Testis (tissue), 2 donors: ENCODE results near the gene REV1.
"Not testable (repeated sequence)": the region's sequence is repeated elsewhere in the genome, so short reads cannot be mapped to it uniquely, and the experiment has no call there.

ENCODE experiments used
- POLR2A ChIP-seq: fragments of 450-650 bp; IDR thresholded peaks from one replicate; pipeline ENCODE4 v1.6.1; 2017; ENCODE audit warnings: antibody characterized with exemption, mild to moderate bottlenecking, moderate library complexity
- TF ChIP-seq, protein P1 (sequence below), 3 experiments: fragments of 450-650 bp in 2 of 3; fragments of 200-600 bp in 1 of 3; sonication (generic) in 1 of 3; IDR thresholded peaks; one replicate each; pipeline ENCODE4 v1.5.1; 2016 to 2019; ENCODE audit warnings: antibody characterized with exemption in 3 of 3, mild to moderate bottlenecking in 2 of 3, moderate library complexity in 1 of 3

GRCh38 chr2:99470459-99470858 lies 19.4 kb downstream of the REV1 start:
- TF ChIP-seq POLR2A = not testable (repeated sequence)
- TF ChIP-seq, protein P1, sequence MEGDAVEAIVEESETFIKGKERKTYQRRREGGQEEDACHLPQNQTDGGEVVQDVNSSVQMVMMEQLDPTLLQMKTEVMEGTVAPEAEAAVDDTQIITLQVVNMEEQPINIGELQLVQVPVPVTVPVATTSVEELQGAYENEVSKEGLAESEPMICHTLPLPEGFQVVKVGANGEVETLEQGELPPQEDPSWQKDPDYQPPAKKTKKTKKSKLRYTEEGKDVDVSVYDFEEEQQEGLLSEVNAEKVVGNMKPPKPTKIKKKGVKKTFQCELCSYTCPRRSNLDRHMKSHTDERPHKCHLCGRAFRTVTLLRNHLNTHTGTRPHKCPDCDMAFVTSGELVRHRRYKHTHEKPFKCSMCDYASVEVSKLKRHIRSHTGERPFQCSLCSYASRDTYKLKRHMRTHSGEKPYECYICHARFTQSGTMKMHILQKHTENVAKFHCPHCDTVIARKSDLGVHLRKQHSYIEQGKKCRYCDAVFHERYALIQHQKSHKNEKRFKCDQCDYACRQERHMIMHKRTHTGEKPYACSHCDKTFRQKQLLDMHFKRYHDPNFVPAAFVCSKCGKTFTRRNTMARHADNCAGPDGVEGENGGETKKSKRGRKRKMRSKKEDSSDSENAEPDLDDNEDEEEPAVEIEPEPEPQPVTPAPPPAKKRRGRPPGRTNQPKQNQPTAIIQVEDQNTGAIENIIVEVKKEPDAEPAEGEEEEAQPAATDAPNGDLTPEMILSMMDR (IDR thresholded peaks at IDR 0.05) = not testable (repeated sequence)
